ENCODE measurements around the gene MRPL50.

MRPL50 gene

DNA sequence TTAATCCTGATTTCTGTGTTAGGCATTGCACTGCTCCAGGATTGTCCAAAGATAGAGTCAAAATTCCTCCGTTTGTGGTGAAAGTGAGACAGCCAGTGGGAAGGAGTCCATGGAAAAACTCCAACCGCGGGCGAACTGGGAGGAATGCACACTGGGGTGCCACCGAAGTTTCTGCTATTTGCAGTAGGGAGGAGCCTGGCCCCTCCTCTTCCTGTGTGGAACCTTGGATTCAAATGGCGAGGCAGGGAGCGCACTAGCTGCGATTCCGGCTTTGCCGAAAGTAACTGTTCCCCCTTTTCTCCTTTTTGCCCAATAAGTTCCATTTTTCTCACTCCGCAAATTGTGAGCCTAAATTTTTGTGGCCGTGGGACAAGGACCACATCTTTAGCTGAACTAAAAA is 22.9 kb downstream of the MRPL50 start:
- DNase-seq (ENCODE audit: low read depth in 2 of 2): no peak

GRCh38 chr9:101372327-101373118 is 25.9 kb downstream of the MRPL50 start:
- no peak for DNase-seq (ENCODE audit: low read depth in 2 of 2)

DNA sequence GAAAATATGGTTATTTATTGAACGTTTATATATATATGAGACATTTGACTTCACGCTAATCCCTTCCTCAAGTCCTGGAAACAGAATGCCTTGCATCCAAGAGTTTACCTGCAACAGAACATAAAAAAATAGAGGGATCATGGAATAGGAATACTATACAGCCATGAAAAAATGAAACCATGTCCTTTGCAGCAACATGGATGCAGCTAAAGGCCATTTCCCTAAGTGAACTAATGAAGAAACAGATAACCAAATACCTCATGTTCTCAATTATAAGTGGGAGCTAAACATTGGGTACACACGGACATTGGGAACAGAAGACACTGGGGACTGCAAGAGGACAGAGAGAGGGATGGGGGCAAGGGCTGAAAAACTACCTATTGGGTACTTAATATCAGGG is 26.6 kb downstream of the MRPL50 start:
- DNase-seq (ENCODE audit: low read depth in 2 of 2): no peak

- DNase-seq (ENCODE audit: low read depth in 2 of 2): no peak
These were observed 28.4 kb downstream of the MRPL50 start for GRCh38 chr9:101369884-101370531.

DNA sequence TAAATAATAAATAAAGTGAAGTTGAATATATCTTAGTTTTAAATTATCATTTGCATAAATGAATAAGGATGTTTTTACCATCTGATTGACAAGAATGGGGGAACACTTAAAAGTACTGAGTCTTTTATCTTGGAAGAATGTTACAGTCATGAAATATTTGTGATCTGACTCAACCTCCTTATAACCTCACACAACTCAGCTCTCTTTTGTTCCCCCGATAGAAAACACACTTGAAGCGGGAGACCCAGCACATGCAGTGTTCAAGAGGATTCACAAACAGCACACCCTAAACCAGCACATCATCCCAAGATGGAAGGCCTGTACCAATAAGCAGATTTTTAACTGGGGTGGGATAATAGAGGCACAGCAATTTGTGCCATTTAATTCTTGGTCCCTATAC is 29.1 kb downstream of the MRPL50 start:
- no peak for DNase-seq (ENCODE audit: low read depth in 2 of 2)

DNA sequence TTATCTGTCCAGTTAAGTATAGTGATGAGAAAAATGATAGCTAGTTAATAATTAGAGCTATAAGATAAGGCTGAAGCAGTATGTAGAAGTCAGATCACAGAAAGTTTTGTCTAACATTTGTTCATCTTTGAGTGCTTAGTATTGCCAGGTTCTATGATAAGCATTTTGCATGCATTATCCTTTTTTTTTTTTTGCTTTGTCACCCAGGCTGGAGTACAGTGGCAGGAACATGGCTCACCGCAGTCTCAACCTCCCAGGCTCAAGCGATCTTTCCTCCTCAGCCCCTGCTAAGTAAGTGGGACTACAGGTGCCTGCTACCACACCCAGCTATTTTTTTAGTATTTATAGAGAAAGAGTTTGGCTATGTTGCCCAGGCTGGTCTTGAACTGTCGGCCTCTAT is 31.1 kb downstream of the MRPL50 start:
- DNase-seq (ENCODE audit: low read depth in 2 of 2): no peak

DNA sequence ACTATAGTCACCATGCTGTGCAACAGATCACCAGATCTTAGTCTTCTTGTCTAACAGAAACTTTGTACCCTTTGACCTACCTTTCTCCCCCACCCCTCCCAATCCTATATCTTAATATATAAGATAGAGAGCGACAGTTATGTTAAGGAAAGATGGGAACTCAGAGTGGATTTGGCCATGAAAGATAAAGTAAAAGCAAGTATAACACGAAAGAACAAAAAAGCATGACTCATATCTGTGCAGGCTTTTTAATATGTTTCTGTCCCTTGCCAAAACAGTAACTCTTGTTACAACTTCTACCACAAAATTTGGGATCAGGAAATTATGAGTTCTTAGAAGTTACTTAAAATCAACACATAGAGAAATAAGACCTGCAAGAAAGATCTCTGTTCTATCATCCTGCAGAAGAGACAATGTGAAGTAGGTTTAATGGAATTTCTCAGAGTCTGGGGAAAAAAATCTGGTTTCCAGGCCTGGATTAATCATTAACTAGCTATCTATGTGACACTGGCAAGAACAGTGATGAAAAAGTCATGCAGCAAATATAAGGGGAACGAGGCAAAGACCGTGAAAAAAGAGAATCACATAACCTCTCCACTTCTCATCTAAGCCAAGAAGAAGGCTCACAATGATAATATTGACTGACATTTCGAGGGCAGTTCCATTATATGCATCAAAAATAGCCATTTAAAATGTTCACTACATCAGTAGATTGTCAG is 32.2 kb downstream of the MRPL50 start:
- no peak for DNase-seq (ENCODE audit: low read depth in 2 of 2)

DNA sequence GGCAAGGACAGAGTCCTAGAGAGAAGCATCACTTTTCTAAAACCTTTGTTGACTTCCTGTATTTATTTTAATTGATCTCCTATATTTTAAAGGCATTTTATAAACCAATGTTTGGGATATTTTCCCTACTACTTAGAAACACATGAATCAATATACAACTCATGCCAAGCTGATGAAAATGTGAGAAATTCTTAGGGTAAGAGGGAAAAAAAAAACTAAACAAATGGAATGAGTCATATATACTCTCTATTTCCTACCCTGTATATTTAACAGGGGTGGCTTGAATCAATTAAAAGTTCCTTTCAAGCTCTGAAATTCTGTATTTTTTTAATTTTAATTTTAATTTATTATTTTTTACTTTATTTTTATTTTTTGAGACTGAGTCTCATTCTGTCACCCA is 33.2 kb downstream of the MRPL50 start:
- DNase-seq (ENCODE audit: low read depth in 2 of 2): no peak

DNA sequence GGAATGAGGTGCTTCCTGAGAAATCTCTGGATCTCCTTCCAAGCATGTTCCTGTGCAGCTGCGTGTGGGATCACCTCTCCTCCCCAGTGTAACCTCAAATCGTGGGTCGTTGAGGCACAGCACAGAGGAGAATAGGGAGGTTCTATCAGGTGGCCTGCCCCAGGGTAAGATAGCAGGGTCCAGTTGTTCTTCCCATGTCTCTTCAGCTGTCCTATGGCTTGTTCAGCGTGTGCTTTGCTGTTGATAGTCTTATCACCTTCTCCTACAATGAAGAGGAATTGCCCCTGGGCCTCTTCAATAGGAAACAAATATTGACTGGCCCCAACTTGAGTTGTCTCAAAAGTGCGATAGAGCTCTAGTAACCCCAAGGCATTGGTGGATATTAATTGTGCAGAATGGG is 36.0 kb downstream of the MRPL50 start:
- DNase-seq (ENCODE audit: low read depth in 2 of 2): no peak

- no peak for DNase-seq (ENCODE audit: low read depth in 2 of 2)
These were observed 37.8 kb downstream of the MRPL50 start for GRCh38 chr9:101360647-101361046.

DNA sequence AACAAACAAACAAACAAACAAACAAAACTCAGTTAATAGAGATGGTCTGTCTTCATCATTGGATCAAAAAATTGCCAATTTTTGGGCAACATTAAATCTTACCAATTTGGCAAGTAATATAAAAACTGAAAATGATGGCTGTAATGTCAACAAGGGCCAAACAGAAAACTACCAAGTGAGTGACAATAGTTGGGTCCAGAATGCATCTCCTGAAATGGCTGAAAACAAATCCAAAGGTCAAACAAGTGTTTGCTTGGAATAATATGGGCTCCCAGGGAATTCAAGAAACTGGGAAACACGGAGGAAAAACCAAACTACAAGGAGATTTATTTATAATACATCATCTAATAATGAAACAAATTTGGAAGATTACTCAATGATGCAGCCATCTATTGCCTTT is 38.7 kb downstream of the MRPL50 start:
- no peak for DNase-seq (ENCODE audit: low read depth in 2 of 2)

- no peak for DNase-seq (ENCODE audit: low read depth in 2 of 2)
These were observed 41.8 kb downstream of the MRPL50 start for GRCh38 chr9:101356619-101357018.

DNA sequence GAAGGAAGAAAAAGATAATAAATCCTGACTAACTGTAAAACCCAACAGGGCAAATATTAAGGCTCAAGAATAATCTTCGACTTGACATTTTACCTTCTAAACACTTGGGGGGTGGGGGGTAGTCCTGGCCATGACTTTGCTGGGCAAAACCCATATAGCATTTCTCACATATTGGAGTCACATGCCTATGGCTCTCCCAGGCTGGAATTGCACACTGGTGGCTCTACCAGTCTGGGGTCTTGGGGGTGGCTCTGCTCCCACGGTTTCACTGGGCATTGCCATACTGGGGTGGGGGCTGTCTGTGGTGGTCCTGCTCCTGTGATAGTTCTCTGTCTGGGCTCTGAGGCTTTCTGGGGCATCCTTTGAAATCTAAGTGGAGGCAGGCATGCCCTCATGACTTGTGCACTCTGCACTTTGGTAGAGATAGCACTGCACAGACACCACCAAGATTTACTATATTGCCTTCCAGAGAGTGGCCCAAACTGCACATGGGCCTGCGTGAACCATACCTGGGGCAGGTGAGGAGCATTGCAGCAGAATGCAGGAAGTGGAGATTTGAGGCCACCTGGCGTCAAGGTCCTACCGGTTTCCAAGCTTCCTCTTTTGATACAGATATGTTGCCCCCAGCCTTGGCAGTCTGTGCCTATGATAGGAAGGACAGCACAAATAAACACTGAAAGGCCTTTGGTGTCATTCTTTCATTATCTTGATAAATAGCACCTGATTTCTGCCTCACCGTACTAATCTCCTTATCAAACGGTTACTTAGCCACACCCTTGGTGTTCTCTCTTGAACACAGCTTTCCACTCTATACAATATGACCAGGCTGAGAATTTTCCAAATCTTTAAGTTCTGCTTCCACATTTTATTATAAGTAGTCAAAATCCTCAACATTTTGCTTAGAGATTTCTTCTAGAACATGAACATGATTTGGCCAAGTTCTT is 43.4 kb downstream of the MRPL50 start:
- DNase-seq (ENCODE audit: low read depth in 2 of 2): no peak

DNA sequence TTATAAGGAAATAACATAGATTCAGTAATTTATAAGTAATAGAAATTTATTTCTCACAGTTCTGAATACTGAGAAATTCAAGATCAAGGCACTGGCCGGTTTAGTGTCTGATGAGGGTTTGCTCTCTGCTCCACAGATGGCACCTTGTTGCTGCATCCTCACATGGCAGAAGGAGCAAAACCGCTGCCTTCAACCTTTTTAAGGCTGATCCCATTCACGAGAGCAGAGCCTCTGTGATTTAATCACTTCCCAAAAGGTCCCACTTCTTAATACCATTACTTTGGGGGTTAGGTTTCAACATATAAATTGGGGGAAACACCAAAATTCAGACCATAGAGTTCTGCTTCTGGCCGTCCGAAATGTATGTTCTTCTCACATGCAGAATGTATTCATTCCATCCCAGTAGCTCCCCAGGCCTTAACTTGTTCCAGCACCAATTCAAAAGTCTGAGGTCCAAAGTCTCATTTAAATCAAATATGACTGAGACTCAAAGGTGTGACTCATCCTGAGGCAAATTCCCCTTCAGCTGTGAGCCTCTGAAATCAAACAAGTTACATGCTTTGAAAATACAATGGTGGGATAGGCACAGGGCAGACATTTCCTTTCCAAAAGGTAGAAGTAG is 44.2 kb downstream of the MRPL50 start:
- DNase-seq (ENCODE audit: low read depth in 2 of 2): no peak

DNA sequence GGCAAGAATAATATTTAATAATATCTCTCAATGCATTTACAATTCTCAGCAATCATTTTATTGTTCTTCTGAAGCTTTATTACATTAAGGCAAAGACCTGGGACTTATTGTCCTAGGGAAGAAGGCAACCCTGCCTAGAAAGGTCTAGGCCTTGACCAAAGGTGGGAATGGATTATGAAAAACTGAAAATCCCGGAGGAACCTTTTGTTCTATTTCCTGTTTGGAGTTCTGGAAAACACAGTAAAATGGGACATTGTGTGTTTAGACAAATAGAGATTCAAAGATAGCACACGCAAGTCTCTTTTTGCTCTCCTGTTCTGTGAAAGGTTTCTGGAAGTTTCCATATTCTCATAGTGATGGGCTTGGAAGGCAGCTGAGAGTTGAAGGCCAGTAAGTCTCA is 44.7 kb downstream of the MRPL50 start:
- no peak for DNase-seq (ENCODE audit: low read depth in 2 of 2)

DNA sequence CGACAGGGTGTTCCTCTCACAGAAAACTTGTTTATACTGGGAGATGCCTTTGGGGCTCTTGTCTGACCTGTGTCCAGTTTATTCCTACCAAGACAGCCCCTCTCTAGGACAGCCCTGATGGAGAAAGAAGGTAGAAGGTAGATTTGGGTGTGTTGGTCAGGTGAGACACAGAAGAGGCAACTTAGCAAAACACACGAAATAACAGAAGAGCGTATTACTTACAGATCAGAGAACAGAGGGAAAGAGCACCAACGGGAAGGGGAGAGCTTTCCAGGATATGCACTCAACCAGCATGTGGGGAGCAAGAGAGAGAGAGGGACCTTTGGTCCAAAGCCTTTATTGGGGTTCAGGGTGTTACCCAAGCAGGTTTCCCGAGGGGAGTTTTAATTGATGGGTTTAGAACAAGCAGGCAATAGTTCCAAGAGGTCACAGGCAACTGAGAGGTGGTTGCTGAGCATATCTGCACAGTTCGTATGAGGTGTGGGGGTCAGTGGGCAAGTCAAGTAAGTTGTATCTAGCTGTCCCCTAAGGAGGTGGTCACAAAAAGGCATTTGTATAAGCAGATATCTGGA is 45.4 kb downstream of the MRPL50 start:
- DNase-seq (ENCODE audit: low read depth in 2 of 2): no peak

GRCh38 chr9:101350285-101350684 is 48.1 kb downstream of the MRPL50 start:
- DNase-seq (ENCODE audit: low read depth in 2 of 2): no peak

- DNase-seq (ENCODE audit: low read depth in 2 of 2): no peak
These were observed 55.8 kb downstream of the MRPL50 start for GRCh38 chr9:101342595-101342994.

DNA sequence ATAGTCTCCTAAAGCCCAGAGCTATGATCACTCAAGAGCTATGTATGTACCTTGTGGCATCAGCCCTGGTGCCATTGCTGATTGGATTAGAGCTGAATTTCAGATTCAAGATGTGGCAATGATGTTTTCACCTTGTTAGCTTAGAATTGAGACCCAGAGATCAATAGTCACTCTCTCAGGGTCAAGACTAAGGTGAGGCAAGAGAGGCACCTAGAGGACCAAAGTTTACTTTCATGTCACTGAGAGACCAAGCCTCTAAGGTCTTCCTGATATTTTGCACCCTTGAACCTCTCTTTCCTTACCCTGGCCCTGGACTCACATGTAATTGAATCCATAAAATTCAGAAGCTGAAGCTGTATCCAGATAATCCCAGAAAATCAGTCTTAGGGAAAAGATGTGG is 56.5 kb downstream of the MRPL50 start:
- no peak for DNase-seq (ENCODE audit: low read depth in 2 of 2)
